ENCODE results near the gene HEPHL1.
"Not testable (repeated sequence)": the region's sequence is repeated elsewhere in the genome, so short reads cannot be mapped to it uniquely, and the experiment has no call there.

Gene HEPHL1

GRCh38 chr11:94091091-94091490 lies 69.9 kb downstream of the HEPHL1 start:
- DNase-seq, result no peak

- peak; percentile 12 for DNase-seq
These were observed 79.1 kb downstream of the HEPHL1 start for GRCh38 chr11:94100253-94100652.

- DNase-seq, result no peak
These were observed 82.3 kb downstream of the HEPHL1 start for GRCh38 chr11:94103471-94103870.

- no peak for DNase-seq
These were observed 83.6 kb downstream of the HEPHL1 start for GRCh38 chr11:94104734-94105133.

GRCh38 chr11:94106716-94107115 lies 85.6 kb downstream of the HEPHL1 start:
- DNase-seq, result no peak

GRCh38 chr11:94107363-94107762 lies 86.2 kb downstream of the HEPHL1 start:
- DNase-seq, result no peak

- no peak for DNase-seq
These were observed 90.1 kb downstream of the HEPHL1 start for GRCh38 chr11:94111241-94111640.

- DNase-seq, result no peak
These were observed 90.5 kb downstream of the HEPHL1 start for GRCh38 chr11:94111660-94112059.

GRCh38 chr11:94112206-94112953 lies 91.2 kb downstream of the HEPHL1 start:
- DNase-seq, result no peak

- DNase-seq, result no peak
These were observed 96.0 kb downstream of the HEPHL1 start for GRCh38 chr11:94117197-94117574.

GRCh38 chr11:94117871-94118270 lies 96.7 kb downstream of the HEPHL1 start:
- DNase-seq, result no peak

- DNase-seq, result not testable (repeated sequence)
These were observed 98.5 kb downstream of the HEPHL1 start for GRCh38 chr11:94119676-94120075.

- not testable (repeated sequence) for DNase-seq
These were observed 99.4 kb downstream of the HEPHL1 start for GRCh38 chr11:94120516-94120915.

- no peak for DNase-seq
These were observed 99.8 kb downstream of the HEPHL1 start for GRCh38 chr11:94120946-94121345.

- DNase-seq, result no peak
These were observed 104.4 kb downstream of the HEPHL1 start for GRCh38 chr11:94125407-94126115.

- no peak for DNase-seq
These were observed 106.5 kb downstream of the HEPHL1 start for GRCh38 chr11:94127638-94128037.

- no peak for DNase-seq
These were observed 107.2 kb downstream of the HEPHL1 start for GRCh38 chr11:94128291-94128745.

GRCh38 chr11:94128746-94129511 lies 107.8 kb downstream of the HEPHL1 start, which contains the start of gene PANX1:
TSS of gene PANX1 (plus strand) at chr11:94128841. CDS start at chr11:94129313, 472 bp downstream.
- DNase-seq, result peak; percentile 91

GRCh38 chr11:94129512-94130297 lies 108.6 kb downstream of the HEPHL1 start:
- no peak for DNase-seq

GRCh38 chr11:94130298-94131046 lies 109.3 kb downstream of the HEPHL1 start:
- DNase-seq, result no peak

- DNase-seq, result no peak
These were observed 110.0 kb downstream of the HEPHL1 start for GRCh38 chr11:94131047-94131717.
